ENCODE measurements around the gene ADGRG1.

ADGRG1 gene

GRCh38 chr16:57700781-57701551 lies 72.5 kb downstream of the ADGRG1 start:
- TF ChIP-seq, protein P1, sequence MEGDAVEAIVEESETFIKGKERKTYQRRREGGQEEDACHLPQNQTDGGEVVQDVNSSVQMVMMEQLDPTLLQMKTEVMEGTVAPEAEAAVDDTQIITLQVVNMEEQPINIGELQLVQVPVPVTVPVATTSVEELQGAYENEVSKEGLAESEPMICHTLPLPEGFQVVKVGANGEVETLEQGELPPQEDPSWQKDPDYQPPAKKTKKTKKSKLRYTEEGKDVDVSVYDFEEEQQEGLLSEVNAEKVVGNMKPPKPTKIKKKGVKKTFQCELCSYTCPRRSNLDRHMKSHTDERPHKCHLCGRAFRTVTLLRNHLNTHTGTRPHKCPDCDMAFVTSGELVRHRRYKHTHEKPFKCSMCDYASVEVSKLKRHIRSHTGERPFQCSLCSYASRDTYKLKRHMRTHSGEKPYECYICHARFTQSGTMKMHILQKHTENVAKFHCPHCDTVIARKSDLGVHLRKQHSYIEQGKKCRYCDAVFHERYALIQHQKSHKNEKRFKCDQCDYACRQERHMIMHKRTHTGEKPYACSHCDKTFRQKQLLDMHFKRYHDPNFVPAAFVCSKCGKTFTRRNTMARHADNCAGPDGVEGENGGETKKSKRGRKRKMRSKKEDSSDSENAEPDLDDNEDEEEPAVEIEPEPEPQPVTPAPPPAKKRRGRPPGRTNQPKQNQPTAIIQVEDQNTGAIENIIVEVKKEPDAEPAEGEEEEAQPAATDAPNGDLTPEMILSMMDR (conservative IDR thresholded peaks at IDR 0.05), result no peak
- H3K27ac ChIP-seq, result no peak overlapping the region

GRCh38 chr16:57701759-57702371 lies 73.4 kb downstream of the ADGRG1 start:
- TF ChIP-seq, protein P1 (conservative IDR thresholded peaks at IDR 0.05), result no peak
- no peak overlapping the region for H3K27ac ChIP-seq

DNA sequence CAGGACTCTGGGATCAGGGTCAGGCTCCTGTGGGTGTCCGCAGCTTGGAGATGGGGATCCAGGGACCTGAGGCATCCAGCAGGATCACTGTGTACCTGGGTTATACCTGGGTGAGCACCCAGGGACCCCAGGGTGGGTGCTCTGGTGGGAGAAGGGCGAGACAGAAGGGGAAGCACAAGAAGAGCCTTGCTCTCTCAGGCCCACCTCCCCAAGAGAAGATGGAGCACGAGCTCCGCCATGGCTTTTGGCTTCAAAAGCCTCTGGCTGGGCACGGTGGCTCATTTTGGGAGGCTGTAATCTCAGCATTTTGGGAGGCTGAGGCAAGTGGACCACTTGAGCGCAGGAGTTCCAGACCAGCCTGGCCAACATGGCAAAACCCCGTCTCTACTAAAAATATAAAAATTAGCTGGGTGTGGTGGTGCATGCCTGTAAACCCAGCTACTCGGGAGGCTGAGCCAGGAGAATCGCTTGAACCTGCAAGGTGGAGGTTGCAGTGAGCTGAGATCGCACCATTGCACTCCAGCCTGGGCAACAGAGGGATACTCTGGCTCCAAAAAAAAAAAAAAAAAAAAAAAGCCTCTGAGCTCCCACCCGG lies 75.1 kb downstream of the ADGRG1 start:
- H3K27ac ChIP-seq, result peak overlapping the region; percentile 84
- TF ChIP-seq, protein P1 (conservative IDR thresholded peaks at IDR 0.05), result no peak

DNA sequence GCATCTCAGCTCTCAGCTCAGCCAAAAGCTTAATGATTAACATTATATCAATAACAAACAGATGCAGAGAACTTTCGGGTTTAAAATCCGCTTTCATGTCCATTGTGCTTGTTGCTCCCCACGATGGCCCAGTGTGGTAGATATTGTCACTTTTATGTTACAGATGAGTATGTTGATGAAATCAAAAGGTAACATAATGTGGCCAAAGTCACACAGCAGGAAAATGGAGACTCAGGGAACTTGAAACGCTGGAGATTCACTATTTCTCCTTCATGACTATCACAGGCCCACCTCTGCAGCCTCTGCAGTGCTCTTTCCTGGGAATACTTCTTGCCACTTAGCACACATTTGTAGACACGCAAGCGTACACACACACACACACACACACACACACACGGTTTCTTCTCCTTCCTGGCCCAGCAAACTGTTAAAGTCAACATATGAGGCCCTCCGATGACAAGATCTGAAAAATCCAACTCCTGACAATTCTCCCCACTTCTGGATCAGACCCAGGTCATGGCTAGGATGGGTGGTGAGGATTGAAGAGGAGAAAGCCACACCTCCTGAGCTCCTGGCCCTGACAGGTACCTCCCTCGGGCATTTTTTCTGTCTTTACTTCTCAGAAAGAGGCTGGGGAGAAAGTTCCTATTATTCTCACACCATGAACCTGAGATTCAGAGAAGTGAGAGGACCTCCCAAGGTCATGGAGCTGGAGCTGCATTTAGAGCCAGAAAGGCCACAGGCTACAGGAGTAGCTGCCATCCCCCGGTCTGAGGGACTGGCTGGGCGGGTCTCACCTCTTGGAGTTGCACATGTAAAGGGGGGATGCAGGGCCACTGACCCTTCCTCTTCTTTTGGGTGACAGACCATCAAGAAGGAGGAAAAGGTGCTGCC lies 75.8 kb downstream of the ADGRG1 start:
- TF ChIP-seq, protein P1 (conservative IDR thresholded peaks at IDR 0.05), result no peak
- H3K27ac ChIP-seq, result peak overlapping the region; percentile 84

GRCh38 chr16:57704905-57705852 lies 76.7 kb downstream of the ADGRG1 start:
- TF ChIP-seq, protein P1 (conservative IDR thresholded peaks at IDR 0.05), result no peak
- peak overlapping the region; percentile 84 for H3K27ac ChIP-seq

DNA sequence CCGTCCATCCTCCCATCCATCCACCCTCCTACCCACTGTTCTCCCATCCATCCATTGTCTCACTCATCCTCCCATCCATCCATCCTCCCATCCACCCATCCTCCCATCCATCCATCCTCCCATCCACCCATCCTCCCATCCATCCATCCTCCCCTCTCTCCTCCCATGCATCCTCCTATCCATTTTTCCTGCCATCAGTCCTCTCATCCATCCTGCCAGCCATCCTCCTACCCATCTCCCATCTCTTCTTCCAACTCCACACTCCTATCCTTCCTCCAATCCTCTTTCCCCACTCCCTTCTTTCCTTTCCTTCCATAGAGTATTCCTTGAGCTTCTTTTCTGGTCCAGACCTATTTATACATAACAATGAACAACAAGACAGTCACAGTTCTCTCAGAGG lies 78.3 kb downstream of the ADGRG1 start:
- TF ChIP-seq, protein P1 (conservative IDR thresholded peaks at IDR 0.05), result no peak
- no peak overlapping the region for H3K27ac ChIP-seq

Data from VCaP (cell line).